WTC11 (cell line): ENCODE results near the gene SMIM1.
"Not testable (repeated sequence)": the region's sequence is repeated elsewhere in the genome, so short reads cannot be mapped to it uniquely, and the experiment has no call there.

Experiments
- CREB1 ChIP-seq: sonication (generic); formaldehyde crosslinking; IDR thresholded peaks from 2 replicates; pipeline ENCODE4 v1.8.0; 2023; ENCODE audit warnings: mild to moderate bottlenecking, missing genetic modification reagents
- MYBL2 ChIP-seq: sonication (generic); formaldehyde crosslinking; IDR thresholded peaks from 2 replicates; pipeline ENCODE4 v1.8.1; 2023; ENCODE audit warnings: mild to moderate bottlenecking, moderate library complexity, missing genetic modification reagents
- NR1H2 ChIP-seq: sonication (generic); formaldehyde crosslinking; IDR thresholded peaks from 2 replicates; pipeline ENCODE4 v1.9.0; 2021; ENCODE audit warnings: mild to moderate bottlenecking, moderate library complexity, missing genetic modification reagents
- TEAD1 ChIP-seq: sonication (generic); formaldehyde crosslinking; IDR thresholded peaks from 2 replicates; pipeline ENCODE4 v1.8.0; 2022; ENCODE audit warnings: mild to moderate bottlenecking, missing genetic modification reagents
- ZNF121 ChIP-seq: sonication (generic); formaldehyde crosslinking; IDR thresholded peaks from 2 replicates; pipeline ENCODE4 v1.8.0; 2023; ENCODE audit warnings: missing genetic modification reagents
- ZNF416 ChIP-seq: fragments of 250-450 bp; sonication (Bioruptor Pico); IDR thresholded peaks from 2 replicates; pipeline ENCODE4 v1.9.0; 2021; ENCODE audit warnings: mild to moderate bottlenecking, inconsistent platforms
- TF ChIP-seq, protein P1 (sequence below): fragments of 200-600 bp; IDR thresholded peaks from 2 replicates; pipeline ENCODE4 v1.8.0; 2022; ENCODE audit warnings: antibody characterized with exemption
- TF ChIP-seq, protein P2 (sequence below): sonication (generic); formaldehyde crosslinking; IDR thresholded peaks from 2 replicates; pipeline ENCODE4 v1.8.0; 2022; ENCODE audit warnings: missing genetic modification reagents

- TF ChIP-seq ZNF416 (CRISPR knock-in tag); TEAD1 (CRISPR knock-in tag); CREB1 (CRISPR knock-in tag); ZNF121 (CRISPR knock-in tag); MYBL2 (CRISPR knock-in tag); NR1H2: not testable (repeated sequence)
- TF ChIP-seq, protein P1, sequence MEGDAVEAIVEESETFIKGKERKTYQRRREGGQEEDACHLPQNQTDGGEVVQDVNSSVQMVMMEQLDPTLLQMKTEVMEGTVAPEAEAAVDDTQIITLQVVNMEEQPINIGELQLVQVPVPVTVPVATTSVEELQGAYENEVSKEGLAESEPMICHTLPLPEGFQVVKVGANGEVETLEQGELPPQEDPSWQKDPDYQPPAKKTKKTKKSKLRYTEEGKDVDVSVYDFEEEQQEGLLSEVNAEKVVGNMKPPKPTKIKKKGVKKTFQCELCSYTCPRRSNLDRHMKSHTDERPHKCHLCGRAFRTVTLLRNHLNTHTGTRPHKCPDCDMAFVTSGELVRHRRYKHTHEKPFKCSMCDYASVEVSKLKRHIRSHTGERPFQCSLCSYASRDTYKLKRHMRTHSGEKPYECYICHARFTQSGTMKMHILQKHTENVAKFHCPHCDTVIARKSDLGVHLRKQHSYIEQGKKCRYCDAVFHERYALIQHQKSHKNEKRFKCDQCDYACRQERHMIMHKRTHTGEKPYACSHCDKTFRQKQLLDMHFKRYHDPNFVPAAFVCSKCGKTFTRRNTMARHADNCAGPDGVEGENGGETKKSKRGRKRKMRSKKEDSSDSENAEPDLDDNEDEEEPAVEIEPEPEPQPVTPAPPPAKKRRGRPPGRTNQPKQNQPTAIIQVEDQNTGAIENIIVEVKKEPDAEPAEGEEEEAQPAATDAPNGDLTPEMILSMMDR: not testable (repeated sequence)
- TF ChIP-seq, protein P2, sequence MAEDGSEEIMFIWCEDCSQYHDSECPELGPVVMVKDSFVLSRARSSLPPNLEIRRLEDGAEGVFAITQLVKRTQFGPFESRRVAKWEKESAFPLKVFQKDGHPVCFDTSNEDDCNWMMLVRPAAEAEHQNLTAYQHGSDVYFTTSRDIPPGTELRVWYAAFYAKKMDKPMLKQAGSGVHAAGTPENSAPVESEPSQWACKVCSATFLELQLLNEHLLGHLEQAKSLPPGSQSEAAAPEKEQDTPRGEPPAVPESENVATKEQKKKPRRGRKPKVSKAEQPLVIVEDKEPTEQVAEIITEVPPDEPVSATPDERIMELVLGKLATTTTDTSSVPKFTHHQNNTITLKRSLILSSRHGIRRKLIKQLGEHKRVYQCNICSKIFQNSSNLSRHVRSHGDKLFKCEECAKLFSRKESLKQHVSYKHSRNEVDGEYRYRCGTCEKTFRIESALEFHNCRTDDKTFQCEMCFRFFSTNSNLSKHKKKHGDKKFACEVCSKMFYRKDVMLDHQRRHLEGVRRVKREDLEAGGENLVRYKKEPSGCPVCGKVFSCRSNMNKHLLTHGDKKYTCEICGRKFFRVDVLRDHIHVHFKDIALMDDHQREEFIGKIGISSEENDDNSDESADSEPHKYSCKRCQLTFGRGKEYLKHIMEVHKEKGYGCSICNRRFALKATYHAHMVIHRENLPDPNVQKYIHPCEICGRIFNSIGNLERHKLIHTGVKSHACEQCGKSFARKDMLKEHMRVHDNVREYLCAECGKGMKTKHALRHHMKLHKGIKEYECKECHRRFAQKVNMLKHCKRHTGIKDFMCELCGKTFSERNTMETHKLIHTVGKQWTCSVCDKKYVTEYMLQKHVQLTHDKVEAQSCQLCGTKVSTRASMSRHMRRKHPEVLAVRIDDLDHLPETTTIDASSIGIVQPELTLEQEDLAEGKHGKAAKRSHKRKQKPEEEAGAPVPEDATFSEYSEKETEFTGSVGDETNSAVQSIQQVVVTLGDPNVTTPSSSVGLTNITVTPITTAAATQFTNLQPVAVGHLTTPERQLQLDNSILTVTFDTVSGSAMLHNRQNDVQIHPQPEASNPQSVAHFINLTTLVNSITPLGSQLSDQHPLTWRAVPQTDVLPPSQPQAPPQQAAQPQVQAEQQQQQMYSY (CRISPR knock-in tag): not testable (repeated sequence)
These were observed 24.1 kb upstream of the SMIM1 start for GRCh38 chr1:3748316-3748900.
